IMR-90 (cell line): ENCODE results near the gene EEF1E1. TPM values are rescaled to one million over a fixed set of nuclear protein-coding genes. Genes with fewer than 3 reads are reported as not detected.

Experiments used
- ATAC-seq: fragments of 200-7000 bp; cut with Tn5 transposase; 2 replicates; pipeline ENCODE4 v1.9.1; 2020; ENCODE audit warnings: low read depth, mild to moderate bottlenecking, moderate library complexity
- BruUV-seq: library from RNA; stranded (reverse); fragments of 400-500 nt; replicated peaks from 2 replicates; lab custom pipeline; 2021; lab: Mats Ljungman, UMichigan
- CTCF ChIA-PET: fragments of 300-600 bp; formaldehyde crosslinking; extraction: SDS; loops from one replicate; lab custom pipeline; 2021; ENCODE audit warnings: antibody characterized with exemption; lab: Yijun Ruan, JAX
- POLR2A ChIA-PET: fragments of 300-600 bp; sonication (Branson Sonifier 250); formaldehyde crosslinking; loops from one replicate; lab custom pipeline; 2022; ENCODE audit warnings: antibody characterized with exemption; ENCODE audit not compliant: unreplicated experiment; lab: Charles Lee
- DNase-seq: peaks from one replicate; pipeline ENCODE4 v3.0.0; 2013
- H2AFZ ChIP-seq: replicated peaks from 2 replicates; pipeline ENCODE3; 2013; ENCODE audit warnings: low read length, mild to moderate bottlenecking; ENCODE audit not compliant: poor library complexity
- H2AK5ac ChIP-seq: 2 replicates; pipeline ENCODE4 v1.6.1; 2013; ENCODE audit warnings: low read depth, low read length, inconsistent platforms
- H2AK9ac ChIP-seq: replicated peaks from 2 replicates; pipeline ENCODE3; 2013; ENCODE audit warnings: mild to moderate bottlenecking, low read depth, low read length, moderate library complexity; ENCODE audit not compliant: poor library complexity
- H2BK120ac ChIP-seq: 2 replicates; pipeline ENCODE4 v1.6.1; 2013; ENCODE audit warnings: low read depth, low read length, inconsistent platforms
- H2BK15ac ChIP-seq: 3 replicates; pipeline ENCODE4 v1.6.1; 2013; ENCODE audit warnings: low read depth, low read length, inconsistent platforms
- H2BK20ac ChIP-seq: 2 replicates; pipeline ENCODE4 v1.6.1; 2013; ENCODE audit warnings: low read depth, mild to moderate bottlenecking, inconsistent platforms, low read length, moderate library complexity
- H2BK5ac ChIP-seq: 2 replicates; pipeline ENCODE4 v1.6.1; 2013; ENCODE audit warnings: mild to moderate bottlenecking, low read depth, low read length, inconsistent platforms; ENCODE audit not compliant: poor library complexity, severe bottlenecking
- H3K14ac ChIP-seq: replicated peaks from 2 replicates; pipeline ENCODE4 v1.6.1; 2013; ENCODE audit warnings: low read depth, low read length, inconsistent platforms
- H3K18ac ChIP-seq: 2 replicates; pipeline ENCODE4 v1.6.1; 2013; ENCODE audit warnings: low read depth, low read length, control low read depth
- H3K23ac ChIP-seq: 2 replicates; pipeline ENCODE4 v1.6.1; 2013; ENCODE audit warnings: low read depth, low read length, inconsistent platforms
- H3K27ac ChIP-seq: 2 replicates; pipeline ENCODE4 v1.5.1; 2013; ENCODE audit warnings: mild to moderate bottlenecking, control low read depth, low read length; ENCODE audit not compliant: insufficient read depth
- H3K27me3 ChIP-seq: 2 replicates; pipeline ENCODE4 v1.6.1; 2013; ENCODE audit warnings: low read length; ENCODE audit not compliant: control insufficient read depth, insufficient read depth
- H3K36me3 ChIP-seq: 2 replicates; pipeline ENCODE4 v1.6.1; 2013; ENCODE audit warnings: low read length, mixed read lengths; ENCODE audit not compliant: control insufficient read depth, insufficient read depth
- H3K4ac ChIP-seq: 2 replicates; pipeline ENCODE4 v1.6.1; 2013; ENCODE audit warnings: low read depth, low read length, inconsistent platforms
- H3K4me1 ChIP-seq: 2 replicates; pipeline ENCODE4 v1.6.1; 2013; ENCODE audit warnings: low read length, mixed read lengths; ENCODE audit not compliant: control insufficient read depth, insufficient read depth
- H3K4me2 ChIP-seq: 2 replicates; pipeline ENCODE4 v1.6.1; 2013; ENCODE audit warnings: low read depth, mild to moderate bottlenecking, control low read depth, low read length, moderate library complexity
- H3K4me3 ChIP-seq: 2 replicates; pipeline ENCODE4 v1.5.1; 2013; ENCODE audit warnings: low read depth, mild to moderate bottlenecking, control low read depth, low read length, moderate library complexity; ENCODE audit not compliant: insufficient read depth
- H3K56ac ChIP-seq: 2 replicates; pipeline ENCODE4 v1.6.1; 2013; ENCODE audit warnings: low read length, inconsistent platforms; ENCODE audit not compliant: insufficient read depth; ENCODE audit errors: extremely low read depth
- H3K79me1 ChIP-seq, 2 experiments: 2 replicates each; pipeline ENCODE4 v1.6.1; 2013; ENCODE audit warnings: low read length in 2 of 2, inconsistent platforms in 1 of 2, low read depth in 1 of 2
- H3K9ac ChIP-seq: 2 replicates; pipeline ENCODE4 v1.6.1; 2013; ENCODE audit warnings: low read depth, low read length, control low read depth
- H3K9me1 ChIP-seq: 2 replicates; pipeline ENCODE4 v1.6.1; 2013; ENCODE audit warnings: low read length, inconsistent platforms; ENCODE audit not compliant: insufficient read depth
- H3K9me3 ChIP-seq: 2 replicates; pipeline ENCODE4 v1.6.1; 2013; ENCODE audit warnings: low read length; ENCODE audit not compliant: control insufficient read depth, insufficient read depth
- H4K20me1 ChIP-seq: 2 replicates; pipeline ENCODE4 v1.6.1; 2013; ENCODE audit warnings: low read length, inconsistent platforms; ENCODE audit not compliant: insufficient read depth
- H4K5ac ChIP-seq: 2 replicates; pipeline ENCODE4 v1.6.1; 2013; ENCODE audit warnings: mild to moderate bottlenecking, low read depth, low read length, control low read depth
- H4K8ac ChIP-seq, 2 experiments: 2 replicates each; pipeline ENCODE4 v1.6.1; 2013; ENCODE audit warnings: low read depth in 2 of 2, low read length in 2 of 2, control low read depth in 1 of 2, inconsistent platforms in 1 of 2
- H4K91ac ChIP-seq: 2 replicates; pipeline ENCODE4 v1.6.1; 2013; ENCODE audit warnings: low read depth, low read length, inconsistent platforms; ENCODE audit not compliant: insufficient read depth
- MAZ ChIP-seq: IDR thresholded peaks from 2 replicates; pipeline ENCODE4 v1.6.1; 2012; ENCODE audit warnings: low read depth, mild to moderate bottlenecking, low read length, improper control_type of control experiment, moderate library complexity, borderline replicate concordance
- WGBS, 2 experiments: methylation state at CpG; one replicate each; pipeline versions ENCODE4 v1.1.5 to v1.1.7; 2013; ENCODE audit warnings: missing lambda C conversion rate in 2 of 2; ENCODE audit not compliant: insufficient read length in 1 of 2; ENCODE audit errors: extremely low coverage in 2 of 2; 5-methylcytosine and 5-hydroxymethylcytosine counted together
- dilution Hi-C: fragments of 300-500 bp; cut with HindIII; formaldehyde crosslinking; loops from one replicate; pipeline ENCODE4 v1.14.3; 2018; ENCODE audit warnings: low sequenced_read_pairs; ENCODE audit not compliant: unreplicated experiment
- in situ Hi-C: fragments of 300-500 bp; cut with MboI; formaldehyde crosslinking; loops from 3 replicates; pipeline ENCODE4 v1.14.3; 2019; ENCODE audit warnings: low sequenced_read_pairs, inconsistent platforms, mixed read lengths
- intact Hi-C: fragments of 100-400 bp; cut with micrococcal nuclease; formaldehyde crosslinking; loops from 2 replicates; pipeline ENCODE4 v1.10.0; 2022
- polyA plus RNA-seq, 3 experiments: library from polyadenylated mRNA; depleted of rRNA; stranded (reverse); fragments of >200 nt; gene quantifications; 2 replicates each; pipeline ENCODE4 v1.2.3, GENCODE V29; 2012; ENCODE audit warnings: low replicate concordance in 1 of 3
- total RNA-seq: library from RNA; depleted of rRNA; stranded (reverse); fragments of >200 nt; gene quantifications from 2 replicates; pipeline ENCODE4 v1.2.3, GENCODE V29; 2012

The EEF1E1 gene
- total and polyA plus RNA-seq, 2 of the 4 experiments (the other 2 are of a cell fraction), result 65.8 to 68.6 TPM

DNA sequence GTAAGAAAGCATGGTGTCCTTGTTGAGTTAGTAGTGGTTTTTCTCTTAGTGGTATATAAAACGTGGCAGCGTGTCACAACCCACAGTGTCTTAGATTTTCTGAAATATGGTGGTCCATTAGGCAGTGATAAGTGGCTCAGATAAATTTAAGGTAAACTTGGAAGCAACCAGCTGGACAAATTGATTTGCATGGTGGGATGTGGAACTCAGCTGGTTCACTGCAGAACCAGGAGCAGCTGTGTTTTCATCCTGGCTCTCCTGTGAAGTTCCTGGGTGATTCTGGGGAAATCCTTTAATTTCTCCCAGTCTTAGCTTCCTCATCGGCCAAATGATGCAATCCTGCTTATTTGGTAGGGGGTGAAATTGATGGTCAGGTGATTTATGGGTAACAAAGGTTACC is 32.9 kb upstream of the EEF1E1 start:
- Histone ChIP-seq H3K4me3 (no peak overlapping the region), H2AFZ (no peak overlapping the region), H3K27me3 (peaks cover 3% of the 10 kb centered on the region), H3K18ac (no peak overlapping the region), H2AK9ac (no peak overlapping the region), H2BK15ac (no peak overlapping the region), H3K36me3 (no peaks in the 10 kb centered on the region), H3K4me2 (no peak overlapping the region), H3K23ac (no peak overlapping the region), H2BK5ac (no peak overlapping the region), H2BK120ac (no peak overlapping the region), H3K27ac (no peak overlapping the region), H4K91ac (no peak overlapping the region), H4K5ac (no peak overlapping the region), H2AK5ac (no peak overlapping the region), H3K79me1 (no peaks in the 10 kb centered on the region), H4K20me1 (no peaks in the 10 kb centered on the region), H3K9me1 (no peaks in the 10 kb centered on the region), H4K8ac (no peak overlapping the region), H3K9me3 (no peaks in the 10 kb centered on the region), H3K14ac (no peak overlapping the region), H3K4ac (no peak overlapping the region), H3K56ac (no peak overlapping the region), H2BK20ac (no peak overlapping the region), H3K4me1 (no peaks in the 10 kb centered on the region), H3K9ac (no peak overlapping the region)
- in situ Hi-C loops, result no loop called here
- TF ChIP-seq MAZ, result no peak
- intact Hi-C loops, result no loop called here
- CTCF ChIA-PET, result interaction anchor here (0.6 to 7.4 kb wide), 3 partner anchors 20 to 105 kb away, joined by 3 to 145 read pairs (median 3); no protein-coding TSS in a partner anchor
- 83% methylated on average over 2 of the region's 3 CpGs; no CpG with 5 or more reads in 1 of the 2 experiments for WGBS, 2 experiments
- POLR2A ChIA-PET, result no interaction called here
- no TSS peak for BruUV-seq
- DNase-seq (no peak), ATAC-seq (no peak)
- dilution Hi-C loops, result no loop called here
